Smooth muscle cell (in vitro differentiated cells): ENCODE results near the gene DAPP1. TPM values are rescaled to one million over a fixed set of nuclear protein-coding genes. Genes with fewer than 3 reads are reported as not detected.
A peak's percentile ranks its signal among the peaks of the same experiment; 100 is the strongest.

Experiments used
- DNase-seq: peaks from one replicate; lab custom pipeline; 2025; ENCODE audit not compliant: unreplicated experiment; lab: John Stamatoyannopoulos, UW
- H2AFZ ChIP-seq: fragments of 200-600 bp; sonication (generic); 2 replicates; pipeline ENCODE4 v1.6.0; 2016; ENCODE audit warnings: antibody characterized with exemption, low read depth, mild to moderate bottlenecking
- H3F3A ChIP-seq: fragments of 200-600 bp; sonication (generic); 2 replicates; pipeline ENCODE4 v1.6.0; 2017; ENCODE audit warnings: antibody characterized with exemption, low read depth
- H3K27ac ChIP-seq: fragments of 200-600 bp; sonication (generic); 2 replicates; pipeline ENCODE4 v1.5.1; 2016; ENCODE audit warnings: low read depth, mild to moderate bottlenecking
- H3K27me3 ChIP-seq: fragments of 200-600 bp; sonication (generic); 2 replicates; pipeline ENCODE4 v1.6.1; 2016; ENCODE audit warnings: low read depth, mild to moderate bottlenecking
- H3K36me3 ChIP-seq: fragments of 200-600 bp; sonication (generic); 2 replicates; pipeline ENCODE4 v1.5.1; 2016; ENCODE audit warnings: low read depth
- H3K4me1 ChIP-seq: fragments of 200-600 bp; sonication (generic); 2 replicates; pipeline ENCODE4 v1.5.1; 2016; ENCODE audit warnings: low read depth
- H3K4me2 ChIP-seq: fragments of 200-600 bp; sonication (generic); 2 replicates; pipeline ENCODE4 v1.6.0; 2016; ENCODE audit warnings: mild to moderate bottlenecking
- H3K4me3 ChIP-seq: fragments of 200-600 bp; sonication (generic); 2 replicates; pipeline ENCODE4 v1.5.1; 2016; ENCODE audit warnings: mild to moderate bottlenecking
- H3K79me2 ChIP-seq: fragments of 200-600 bp; sonication (generic); 2 replicates; pipeline ENCODE4 v1.6.0; 2016; ENCODE audit warnings: low read depth, mild to moderate bottlenecking
- H3K9ac ChIP-seq: fragments of 200-600 bp; sonication (generic); 2 replicates; pipeline ENCODE4 v1.6.0; 2016; ENCODE audit warnings: low read depth
- H3K9me3 ChIP-seq: fragments of 200-600 bp; sonication (generic); replicated peaks from 2 replicates; pipeline ENCODE4 v1.5.1; 2016; ENCODE audit warnings: low read depth
- H4K20me1 ChIP-seq: fragments of 200-600 bp; sonication (generic); 2 replicates; pipeline ENCODE4 v1.6.0; 2016; ENCODE audit warnings: low read depth
- CTCF ChIP-seq: fragments of 200-600 bp; sonication (generic); IDR thresholded peaks from 2 replicates; pipeline ENCODE4 v1.5.1; 2017; ENCODE audit warnings: borderline replicate concordance, mild to moderate bottlenecking, antibody characterized with exemption; ENCODE audit not compliant: insufficient read depth, poor library complexity, severe bottlenecking
- WGBS: methylation state at CpG from one replicate; pipeline ENCODE4 v1.1.7; 2016; ENCODE audit warnings: low lambda C conversion rate; 5-methylcytosine and 5-hydroxymethylcytosine counted together
- polyA plus RNA-seq: library from polyadenylated mRNA; unstranded; fragments of >200 nt; fragmentation: Nextera tagmentation; extraction: Ambion mirVana; gene quantifications from 2 replicates; pipeline ENCODE4 v1.2.1, GENCODE V29; 2016
- total RNA-seq: library from RNA; depleted of rRNA; stranded (reverse); fragments of >200 nt; gene quantifications from 2 replicates; pipeline ENCODE4 v1.2.3, GENCODE V29; 2014

DAPP1 gene
- total and polyA plus RNA-seq, 2 experiments from 2014 or later, result 1.0 to 7.9 TPM

DNA sequence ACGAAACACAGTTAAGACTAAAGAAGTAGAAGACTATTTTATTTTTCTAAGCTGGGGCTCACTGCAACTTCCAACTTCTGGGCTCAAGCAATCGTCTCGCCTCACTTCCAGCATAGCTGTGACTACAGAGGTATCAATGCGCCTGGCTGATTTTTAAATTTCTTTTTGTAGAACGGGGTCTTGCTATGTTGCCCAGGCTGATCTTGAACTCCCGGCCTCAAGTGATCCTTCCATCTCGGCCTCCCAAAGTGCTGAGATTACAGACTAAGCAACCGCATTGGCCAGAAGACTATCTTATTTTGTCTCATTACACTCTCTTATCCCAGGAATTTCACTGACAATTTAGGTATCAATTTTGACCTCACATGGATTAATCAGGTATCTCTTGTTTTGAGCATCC, 76.4 kb downstream of the DAPP1 start:
- no peak for DNase-seq
- Histone ChIP-seq H4K20me1 (peaks cover 16% of the 10 kb centered on the region), H3K4me1 (peaks cover 10% of the 10 kb centered on the region), H3K27me3 (no peaks in the 10 kb centered on the region), H3K27ac (no peak overlapping the region), H3F3A (peaks cover 29% of the 10 kb centered on the region), H3K4me2 (peak overlapping the region; percentile 96), H3K79me2 (peaks cover 57% of the 10 kb centered on the region), H2AFZ (no peak overlapping the region), H3K9me3 (no peaks in the 10 kb centered on the region), H3K9ac (peak overlapping the region; percentile 95), H3K36me3 (no peaks in the 10 kb centered on the region), H3K4me3 (peak overlapping the region; percentile 97)
- TF ChIP-seq CTCF, result no peak
- 98% methylated on average over 8 of the region's 8 CpGs for WGBS

DNA sequence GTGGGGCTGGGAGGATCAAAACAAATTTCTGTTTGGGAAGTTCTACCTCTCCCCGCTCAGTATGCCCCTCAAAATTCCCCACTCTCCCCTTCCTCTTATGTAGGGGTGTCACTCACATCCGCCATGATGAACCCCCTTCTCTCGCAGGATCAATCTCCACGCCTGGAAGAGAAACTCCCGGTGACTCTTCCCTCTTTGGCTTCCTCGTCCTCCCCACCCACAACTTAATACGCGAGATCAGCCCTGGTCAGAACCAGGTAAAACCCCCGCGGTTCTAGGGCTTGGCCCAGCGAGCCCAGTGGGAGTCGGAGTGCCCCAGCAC, 77.2 kb downstream of the DAPP1 start:
- peaks cover 12% of the 10 kb centered on the region for H4K20me1 ChIP-seq
- peaks cover 52% of the 10 kb centered on the region for H3K79me2 ChIP-seq
- H3K27ac ChIP-seq, result peak overlapping the region; percentile 89
- H3F3A ChIP-seq, result peaks cover 31% of the 10 kb centered on the region
- peak overlapping the region; percentile 97 for H3K4me3 ChIP-seq
- peak overlapping the region; percentile 95 for H3K9ac ChIP-seq
- no peaks in the 10 kb centered on the region for H3K27me3 ChIP-seq
- H2AFZ ChIP-seq, result peak overlapping the region; percentile 52
- no peaks in the 10 kb centered on the region for H3K9me3 ChIP-seq
- peak overlapping the region; percentile 96 for H3K4me2 ChIP-seq
- no peak for DNase-seq
- H3K4me1 ChIP-seq, result peaks cover 10% of the 10 kb centered on the region
- TF ChIP-seq CTCF, result no peak
- no peaks in the 10 kb centered on the region for H3K36me3 ChIP-seq
- WGBS, result 2% methylated on average over 11 of the region's 12 CpGs

- H3K9ac ChIP-seq, result peak within 1 kb of the TSS; percentile 95
- no peaks in the 10 kb centered on the region for H3K36me3 ChIP-seq
- TF ChIP-seq CTCF, result no peak
- peak within 1 kb of the TSS; percentile 96 for H3K4me2 ChIP-seq
- 2% methylated on average over 39 of the region's 40 CpGs for WGBS
- H3F3A ChIP-seq, result peaks cover 31% of the 10 kb centered on the region
- H3K79me2 ChIP-seq, result peaks cover 47% of the 10 kb centered on the region
- peak within 1 kb of the TSS; percentile 89 for H3K27ac ChIP-seq
- H3K9me3 ChIP-seq, result no peaks in the 10 kb centered on the region
- peaks cover 10% of the 10 kb centered on the region for H3K4me1 ChIP-seq
- no peaks in the 10 kb centered on the region for H3K27me3 ChIP-seq
- DNase-seq, result peak; percentile 50
- H4K20me1 ChIP-seq, result peaks cover 10% of the 10 kb centered on the region
- peak within 1 kb of the TSS; percentile 97 for H3K4me3 ChIP-seq
- H2AFZ ChIP-seq, result peak within 1 kb of the TSS; percentile 96
Observed at GRCh38 chr4:99894161-99894997, 77.8 kb downstream of the DAPP1 start, which contains the start of gene LAMTOR3. LAMTOR3 (minus strand) TSS chr4:99894427; CDS start chr4:99893963, 464 bp downstream.
